GM23338 (cell line): ENCODE measurements around the gene FARP1. TPM values are rescaled to one million over a fixed set of nuclear protein-coding genes. Genes with fewer than 3 reads are reported as not detected.

Experiments
- ATAC-seq: fragments of 200-7000 bp; cut with Tn5 transposase; 3 replicates; pipeline ENCODE4 v1.9.1; 2020
- DNase-seq: peaks from one replicate; pipeline ENCODE4 v3.0.0-alpha.2; 2015; ENCODE audit warnings: low spot score
- H2AFZ ChIP-seq: fragments of 200-600 bp; sonication (generic); 2 replicates; pipeline ENCODE4 v1.8.0; 2016; ENCODE audit warnings: antibody characterized with exemption, mild to moderate bottlenecking, moderate library complexity
- H3F3A ChIP-seq: fragments of 200-600 bp; sonication (generic); replicated peaks from 2 replicates; pipeline ENCODE4 v1.8.0; 2017; ENCODE audit warnings: antibody characterized with exemption, mixed run types, low read depth
- H3K27ac ChIP-seq: fragments of 200-600 bp; sonication (generic); 2 replicates; pipeline ENCODE4 v1.6.1; 2016; ENCODE audit warnings: low read depth
- H3K27me3 ChIP-seq: fragments of 200-600 bp; sonication (generic); 2 replicates; pipeline ENCODE4 v1.8.0; 2016; ENCODE audit warnings: mild to moderate bottlenecking, mixed run types, moderate library complexity; ENCODE audit not compliant: insufficient read depth
- H3K36me3 ChIP-seq: fragments of 200-600 bp; sonication (generic); 2 replicates; pipeline ENCODE4 v1.8.0; 2016; ENCODE audit warnings: mild to moderate bottlenecking; ENCODE audit not compliant: insufficient read depth
- H3K4me1 ChIP-seq: fragments of 200-600 bp; sonication (generic); 2 replicates; pipeline ENCODE4 v1.8.0; 2016; ENCODE audit warnings: mild to moderate bottlenecking, moderate library complexity; ENCODE audit not compliant: insufficient read depth
- H3K4me2 ChIP-seq: fragments of 200-600 bp; sonication (generic); 2 replicates; pipeline ENCODE4 v1.7.1; 2017; ENCODE audit warnings: mixed run types
- H3K4me3 ChIP-seq: fragments of 200-600 bp; sonication (generic); 2 replicates; pipeline ENCODE4 v1.6.1; 2016; ENCODE audit warnings: mixed run types
- H3K79me2 ChIP-seq: fragments of 200-600 bp; sonication (generic); replicated peaks from 2 replicates; pipeline ENCODE4 v1.8.0; 2017; ENCODE audit warnings: mild to moderate bottlenecking; ENCODE audit not compliant: insufficient read depth
- H3K9me2 ChIP-seq: fragments of 200-600 bp; sonication (generic); 2 replicates; pipeline ENCODE4 v1.8.0; 2017; ENCODE audit not compliant: insufficient read depth
- H4K20me1 ChIP-seq: fragments of 200-600 bp; sonication (generic); replicated peaks from 2 replicates; pipeline ENCODE4 v1.8.0; 2017; ENCODE audit warnings: mild to moderate bottlenecking; ENCODE audit not compliant: insufficient read depth
- H3K27ac Mint-ChIP-seq: 2 replicates; pipeline ENCODE4 v1.8.0; 2020; ENCODE audit warnings: inconsistent platforms, mild to moderate bottlenecking, moderate library complexity, mixed read lengths
- H3K27me3 Mint-ChIP-seq: 3 replicates; pipeline ENCODE4 v1.8.0; 2022; ENCODE audit warnings: low read depth, mild to moderate bottlenecking, moderate library complexity, mixed read lengths, inconsistent platforms; ENCODE audit not compliant: insufficient read depth, poor library complexity
- H3K36me3 Mint-ChIP-seq: 3 replicates; pipeline ENCODE4 v1.8.0; 2021; ENCODE audit warnings: low read depth, mild to moderate bottlenecking, inconsistent platforms, moderate library complexity, mixed read lengths
- H3K4me1 Mint-ChIP-seq: 3 replicates; pipeline ENCODE4 v1.8.0; 2020; ENCODE audit warnings: mild to moderate bottlenecking, inconsistent platforms, mixed read lengths
- H3K4me3 Mint-ChIP-seq: 3 replicates; pipeline ENCODE4 v1.8.0; 2021; ENCODE audit warnings: moderate library complexity, mild to moderate bottlenecking, inconsistent platforms, mixed read lengths
- H3K9me3 Mint-ChIP-seq: 3 replicates; pipeline ENCODE4 v1.8.0; 2020; ENCODE audit warnings: moderate library complexity, mild to moderate bottlenecking, inconsistent platforms, mixed read lengths
- REST ChIP-seq: IDR thresholded peaks from one replicate; pipeline ENCODE4 v1.6.1; 2018; ENCODE audit warnings: antibody characterized with exemption; ENCODE audit not compliant: unreplicated experiment
- STAT1 ChIP-seq: IDR thresholded peaks from one replicate; pipeline ENCODE4 v1.6.1; 2016; ENCODE audit warnings: antibody characterized with exemption; ENCODE audit not compliant: unreplicated experiment
- ZNF462 ChIP-seq: fragments of 250-450 bp; sonication (Bioruptor Pico); IDR thresholded peaks from 2 replicates; pipeline ENCODE4 v1.5.0; 2020; ENCODE audit warnings: mild to moderate bottlenecking, moderate library complexity
- microRNA-seq: library from miRNA; unstranded; fragments of <30 nt; microRNA quantifications from one replicate; pipeline ENCODE4, GENCODE V29; 2017
- polyA plus RNA-seq: library from polyadenylated mRNA; unstranded; fragments of >200 nt; fragmentation: Nextera tagmentation; extraction: Ambion mirVana; gene quantifications from 2 replicates; pipeline ENCODE4 v1.2.1, GENCODE V29; 2016
- small RNA-seq: library from RNA; depleted of rRNA; stranded (forward); fragments of <200 nt; gene quantifications from one replicate; pipeline ENCODE3, GENCODE V24; 2014; ENCODE audit warnings: low replicate concordance
- total RNA-seq: library from RNA; depleted of rRNA; stranded (reverse); fragments of >200 nt; shearing (Covaris generic); gene quantifications from 2 replicates; pipeline ENCODE4 v1.2.3, GENCODE V29; 2014; rRNA removed

FARP1 gene
- total and polyA plus RNA-seq, 2 experiments from 2014 or later = 53.6 to 82.5 TPM

GRCh38 chr13:98504029-98504351 is 361.1 kb downstream of the FARP1 start (continued):
- TF ChIP-seq ZNF462 = no peak

- H3K27ac ChIP-seq = no peak overlapping the region
- H3K9me2 ChIP-seq = no peaks in the 10 kb centered on the region
- H3K4me2 ChIP-seq = no peak overlapping the region
- H3K4me1 ChIP-seq = peaks cover 38% of the 10 kb centered on the region
- Mint-ChIP-seq H3K9me3 (no peaks in the 10 kb centered on the region), H3K36me3 (peaks cover 12% of the 10 kb centered on the region), H3K4me3 (no peak overlapping the region), H3K27ac (no peak overlapping the region; the same call in 1 of the 2 replicates), H3K4me1 (peaks cover 68% of the 10 kb centered on the region), H3K27me3 (no peaks in the 10 kb centered on the region)
- TF ChIP-seq STAT1 (no peak), REST (no peak)
- no peak overlapping the region for H2AFZ ChIP-seq
- H3K4me3 ChIP-seq = no peak overlapping the region
- peaks cover 99% of the 10 kb centered on the region for H3K79me2 ChIP-seq
- no peaks in the 10 kb centered on the region; the same call in 1 of the 2 replicates for H3K36me3 ChIP-seq
- ATAC-seq = no peak
- no peaks in the 10 kb centered on the region for H3F3A ChIP-seq
- H3K27me3 ChIP-seq = no peaks in the 10 kb centered on the region
- peaks cover 44% of the 10 kb centered on the region for H4K20me1 ChIP-seq
- no peak for DNase-seq
These were observed 361.6 kb downstream of the FARP1 start for GRCh38 chr13:98504371-98504963.

Small RNA genes lying within 50 kb of the gene (microRNA-seq; reads per million reads assigned to microRNA genes)
- gene MIR3170 = 0.66 reads per million

Small RNA genes lying within 50 kb of the gene (small RNA-seq; reads per million reads assigned to genes)
- not detected for gene MIR3170

Other genes starting within 250 kb of the FARP1 start
- gene IPO5, start 189.4 kb upstream of the FARP1 start, total RNA-seq = 353 and 426 TPM in 2 replicates
- gene IPO5, start 189.4 kb upstream of the FARP1 start, polyA plus RNA-seq = 107 and 124 TPM in 2 replicates
- gene RNF113B, start 34.2 kb downstream of the FARP1 start, total RNA-seq = not detected in 2 replicates
- 0.19 and 0.21 TPM in 2 replicates for gene RNF113B, start 34.2 kb downstream of the FARP1 start, polyA plus RNA-seq